HG03521 (cell line): ENCODE measurements around the gene ZSWIM4.
A peak's percentile ranks its signal among the peaks of the same experiment; 100 is the strongest.
"Not testable (repeated sequence)": the region's sequence is repeated elsewhere in the genome, so short reads cannot be mapped to it uniquely, and the experiment has no call there.

Experiments
- ATAC-seq: cut with Tn5 transposase; IDR thresholded peaks from one replicate; pipeline ENCODE4 v1.9.1; 2021; ENCODE audit warnings: mild to moderate bottlenecking, moderate library complexity; ENCODE audit not compliant: unreplicated experiment

The ZSWIM4 gene

DNA sequence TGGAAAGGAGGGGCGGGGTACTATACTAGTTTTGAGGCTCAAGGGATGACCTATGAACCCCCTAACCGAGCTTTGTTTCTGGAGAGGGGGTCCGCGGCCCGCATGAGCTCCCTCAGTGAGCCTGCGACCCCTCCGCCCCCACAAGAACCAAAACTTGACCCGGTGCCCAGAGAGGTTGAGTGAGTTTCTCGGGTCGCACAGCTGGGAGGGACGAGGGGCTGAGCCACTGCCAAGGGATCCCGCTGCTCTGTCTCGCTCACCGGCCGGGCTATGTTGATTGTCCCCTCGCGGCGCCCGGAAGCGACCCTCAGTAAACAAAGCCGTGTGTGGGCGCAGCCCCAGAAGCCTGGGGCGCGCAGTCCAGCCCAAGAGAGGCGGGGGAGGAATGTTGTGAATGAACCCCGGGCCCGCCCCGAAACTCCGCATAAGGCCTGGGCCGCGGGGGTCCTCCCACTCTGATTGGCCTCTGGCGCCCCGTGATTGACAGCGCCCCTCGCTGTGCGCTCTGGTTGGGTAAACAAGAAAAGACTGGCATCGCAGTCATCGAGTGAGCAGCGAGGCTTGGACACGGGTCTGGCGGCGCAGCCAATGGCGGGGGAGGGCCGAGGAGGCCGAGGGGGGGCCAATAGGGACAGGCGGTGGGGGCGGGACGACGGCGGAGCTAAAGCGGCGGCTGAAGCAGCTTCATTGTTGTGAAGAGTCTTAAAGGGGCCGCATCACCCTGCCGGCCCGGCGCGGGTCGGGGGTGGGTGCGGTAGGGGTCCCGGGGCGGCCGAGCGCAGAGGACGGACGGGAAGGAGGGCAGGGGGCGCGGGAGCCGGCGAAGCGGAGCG lies at the start of gene ZSWIM4:
Gene ZSWIM4, plus strand, starts transcription at position 687 of the 833 bp plus-strand sequence. CDS start 206 bp downstream, outside the sequence.
- ATAC-seq = peak; percentile 98

DNA sequence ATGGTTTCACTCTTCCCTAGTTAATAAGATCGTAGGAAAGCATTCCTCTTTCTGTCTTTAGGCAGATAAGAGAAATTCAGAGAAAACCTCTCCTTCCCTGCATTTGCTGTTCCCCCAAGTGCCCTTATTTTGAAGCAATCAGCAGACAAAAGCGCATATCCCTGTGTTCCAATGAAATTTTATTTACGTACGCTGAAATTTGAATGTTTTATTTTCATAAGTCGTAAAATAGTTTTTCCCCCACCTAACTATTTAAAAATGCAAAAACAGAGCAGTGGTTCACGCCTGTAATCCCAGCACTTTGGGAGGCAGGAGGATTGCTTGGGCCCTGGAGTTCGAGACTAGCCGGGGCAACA lies 48.2 kb upstream of the ZSWIM4 start:
- ATAC-seq = no peak

DNA sequence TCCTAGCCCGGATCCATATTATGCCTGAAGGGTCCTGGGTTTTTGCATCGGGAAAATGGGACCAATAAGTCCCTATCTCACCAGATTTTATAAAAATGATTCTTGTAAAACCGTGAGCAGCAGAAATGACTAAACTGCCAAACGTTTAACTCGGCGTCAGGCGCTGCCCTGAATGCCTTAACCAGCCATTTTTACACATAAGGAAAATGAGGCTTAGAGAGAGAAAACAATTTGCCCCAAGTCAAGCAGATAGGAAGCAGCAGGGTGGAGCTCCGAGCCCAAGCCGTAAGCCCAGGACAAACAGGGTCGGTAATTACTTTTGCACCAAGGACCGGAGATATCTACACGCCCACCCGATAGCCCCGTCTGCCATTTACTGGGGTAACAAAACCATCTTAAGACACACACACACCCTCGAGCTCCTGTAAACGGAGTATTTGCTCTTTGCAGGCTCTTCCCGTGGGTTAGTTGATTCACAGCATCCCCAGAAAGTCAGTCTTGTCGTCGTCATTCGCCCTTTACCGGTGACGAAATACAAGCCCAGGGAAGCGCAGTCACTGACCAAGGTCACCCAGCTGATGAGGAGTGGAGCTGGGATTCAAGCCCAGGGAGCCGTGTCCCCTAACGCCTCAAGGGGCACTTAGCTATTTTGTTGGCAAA lies 46.9 kb upstream of the ZSWIM4 start:
- ATAC-seq = no peak

DNA sequence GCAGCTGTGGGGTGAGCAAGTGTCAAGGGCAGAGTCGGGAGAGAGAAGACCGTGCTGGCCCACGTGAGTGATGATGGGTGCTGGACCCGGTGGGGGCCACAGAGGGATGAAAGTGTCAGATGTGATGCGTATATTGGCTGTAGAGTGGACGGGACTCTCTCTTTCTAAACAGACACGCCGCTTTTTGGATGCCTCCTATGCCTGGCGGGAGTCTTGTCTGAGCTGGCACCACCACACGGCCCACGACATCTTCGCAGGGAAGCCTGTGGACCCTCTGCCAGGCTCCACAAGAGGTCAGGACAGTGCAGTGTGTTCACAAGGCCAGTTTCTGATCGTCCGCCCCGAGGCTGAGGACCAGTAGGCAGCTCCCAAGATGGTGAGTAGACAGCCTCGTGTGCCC lies 43.8 kb upstream of the ZSWIM4 start:
- no peak for ATAC-seq

DNA sequence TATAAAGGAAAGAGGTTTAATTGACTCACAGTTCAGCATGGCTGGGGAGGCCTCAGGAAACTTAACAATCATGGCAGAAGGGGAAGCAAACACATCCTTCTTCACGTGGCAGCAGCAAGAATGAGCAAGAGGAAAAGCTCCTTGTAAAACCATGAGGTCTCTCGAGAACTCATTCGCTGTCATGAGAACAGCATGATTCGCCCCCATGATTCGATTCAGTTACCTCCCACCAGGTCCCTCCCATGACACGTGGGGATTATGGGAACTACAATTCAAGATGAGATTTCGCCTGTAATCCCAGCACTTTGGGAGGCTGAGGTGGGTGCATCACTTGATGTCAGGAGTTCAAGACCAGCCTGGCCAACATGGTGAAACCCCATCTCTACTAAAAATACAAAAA lies 41.6 kb upstream of the ZSWIM4 start:
- ATAC-seq = not testable (repeated sequence)

DNA sequence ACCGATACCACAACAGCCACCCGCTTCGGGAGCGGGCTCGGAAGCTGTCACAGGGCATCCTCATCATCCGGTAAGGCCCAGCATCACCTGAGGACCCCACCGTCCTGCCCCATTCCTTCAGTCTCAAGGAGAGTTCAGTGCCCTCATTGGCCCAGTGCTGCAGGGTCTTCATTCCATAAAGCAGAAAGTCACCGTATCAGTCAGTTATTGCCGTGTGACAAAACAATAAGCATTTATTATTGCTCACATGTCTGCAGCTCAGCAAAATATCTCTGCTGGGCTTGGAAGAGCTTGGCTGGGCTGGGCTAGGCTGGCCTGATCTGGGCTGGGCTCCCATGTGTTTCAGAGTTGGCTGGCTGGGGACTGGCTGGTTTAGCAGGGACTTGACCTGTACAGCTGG lies 39.0 kb upstream of the ZSWIM4 start:
- ATAC-seq = no peak

DNA sequence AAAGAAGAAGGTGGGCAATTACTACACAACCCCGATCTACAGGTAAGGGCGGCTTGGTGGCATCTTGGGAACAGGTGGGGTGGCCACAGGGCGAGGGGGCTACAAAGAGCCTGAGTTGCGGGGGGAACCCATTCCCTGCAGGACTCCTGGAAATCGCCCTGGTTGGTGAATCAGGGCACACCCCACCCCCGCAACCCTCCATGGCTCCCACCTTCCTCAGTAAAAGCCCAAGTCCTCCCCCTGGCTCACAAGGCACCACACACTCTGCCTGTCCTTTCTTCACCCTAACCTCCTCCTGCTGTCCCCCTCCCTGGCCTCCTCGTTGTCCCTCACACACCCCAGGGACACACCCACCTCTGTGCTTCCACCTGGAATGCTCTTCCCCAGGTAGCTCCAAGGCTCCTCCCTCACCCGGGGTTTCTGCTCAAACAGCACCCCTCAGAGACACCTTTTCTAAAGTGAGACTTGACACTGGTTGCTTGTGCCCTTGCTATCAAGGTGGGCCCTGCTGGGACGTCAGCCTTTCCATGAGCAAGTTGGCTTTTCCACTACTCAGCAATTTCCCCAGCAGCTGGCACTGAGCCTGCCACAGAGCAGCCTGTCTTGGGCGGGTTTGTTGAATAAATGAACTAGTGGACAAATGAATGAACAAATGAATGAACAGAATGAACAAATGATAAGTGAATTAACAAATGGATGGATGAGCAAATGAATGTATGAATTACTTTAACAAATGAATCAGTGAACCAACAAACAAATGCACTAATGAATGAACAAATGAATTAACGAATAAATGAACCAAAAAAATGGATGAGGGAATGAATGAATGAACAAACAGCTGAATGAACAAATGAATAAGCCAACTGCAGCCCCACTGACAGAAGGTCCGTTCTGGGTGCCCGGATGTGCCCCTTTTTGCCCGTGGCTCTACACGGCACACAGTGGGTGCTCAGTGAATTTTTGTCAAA lies 37.2 kb upstream of the ZSWIM4 start:
- no peak for ATAC-seq

DNA sequence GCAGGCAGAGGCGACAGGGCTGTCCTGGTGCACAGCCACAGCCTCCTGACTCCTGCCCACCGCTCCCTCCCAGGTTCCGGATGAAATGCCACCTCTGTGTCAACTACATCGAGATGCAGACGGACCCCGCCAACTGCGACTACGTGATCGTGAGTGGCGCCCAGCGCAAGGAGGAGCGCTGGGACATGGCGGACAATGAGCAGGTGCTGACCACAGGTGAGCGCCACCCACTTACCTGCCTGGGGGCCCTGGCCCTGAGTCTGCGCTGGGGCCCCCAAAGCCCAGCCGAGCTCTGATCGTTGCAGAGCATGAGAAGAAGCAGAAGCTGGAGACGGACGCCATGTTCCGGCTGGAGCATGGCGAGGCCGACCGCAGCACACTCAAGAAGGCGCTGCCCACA lies 36.4 kb upstream of the ZSWIM4 start:
- ATAC-seq = no peak

DNA sequence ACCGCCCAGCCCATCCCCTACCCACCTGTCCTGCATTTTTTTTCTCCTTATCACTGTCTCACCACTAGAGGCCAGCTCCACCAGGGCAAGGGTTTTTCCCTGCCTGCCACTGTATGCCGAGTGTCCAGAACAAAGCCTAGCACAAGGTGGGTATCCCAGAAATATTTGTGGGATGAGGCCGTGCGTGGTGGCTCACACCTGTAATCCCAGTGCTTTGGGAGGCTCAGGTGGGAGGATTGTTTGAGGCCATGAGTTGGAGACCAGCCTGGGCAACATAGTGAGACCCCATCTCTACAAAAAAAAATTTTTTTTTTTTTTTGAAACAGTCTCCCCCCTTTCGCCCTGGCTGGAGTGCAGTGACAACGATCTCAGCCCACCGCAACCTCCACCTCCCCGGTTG lies 33.8 kb upstream of the ZSWIM4 start:
- no peak for ATAC-seq

DNA sequence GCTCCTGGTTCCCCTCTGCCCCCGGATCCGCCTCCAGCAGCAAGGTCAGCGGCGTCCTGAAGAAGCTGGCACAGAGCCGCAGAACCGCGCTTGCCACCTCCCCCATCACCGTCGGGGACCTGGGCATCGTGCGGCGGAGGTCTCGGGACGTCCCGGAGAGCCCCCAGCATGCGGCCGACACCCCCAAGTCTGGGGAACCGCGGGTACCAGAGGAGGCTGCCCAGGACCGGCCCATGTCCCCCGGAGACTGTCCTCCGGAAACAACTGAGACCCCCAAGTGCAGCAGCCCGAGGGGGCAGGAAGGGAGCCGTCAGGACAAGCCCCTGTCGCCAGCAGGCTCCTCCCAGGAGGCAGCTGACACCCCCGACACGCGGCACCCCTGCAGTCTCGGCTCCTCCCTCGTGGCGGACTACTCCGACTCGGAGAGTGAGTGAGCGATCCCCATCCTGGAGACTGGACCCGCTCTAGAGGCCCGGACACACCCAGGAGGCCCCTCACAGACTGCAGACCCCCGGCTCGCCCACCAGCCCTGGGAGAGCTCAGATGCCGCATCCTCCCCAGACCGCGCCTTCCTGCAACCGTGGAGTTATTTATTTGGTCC lies 32.5 kb upstream of the ZSWIM4 start:
- no peak for ATAC-seq

DNA sequence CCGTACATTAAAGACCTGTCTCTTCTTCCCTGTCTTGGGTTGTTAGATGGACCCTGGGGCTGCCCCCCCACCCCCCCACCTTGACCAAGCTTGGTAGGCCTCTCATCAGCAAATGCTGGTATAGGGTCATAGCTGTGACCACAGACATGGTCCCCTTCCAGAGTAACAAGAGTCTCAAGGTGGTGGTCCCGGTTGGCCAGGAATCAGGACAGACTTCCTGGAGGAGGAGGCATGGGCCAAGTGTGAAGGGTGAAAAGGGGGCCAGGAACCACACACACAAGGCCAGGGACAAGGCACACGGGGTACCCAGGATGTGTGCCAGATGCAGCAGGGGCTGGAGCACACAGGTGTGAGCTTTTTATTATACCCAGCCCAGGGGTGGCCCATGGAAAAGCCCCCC lies 32.0 kb upstream of the ZSWIM4 start:
- no peak for ATAC-seq

DNA sequence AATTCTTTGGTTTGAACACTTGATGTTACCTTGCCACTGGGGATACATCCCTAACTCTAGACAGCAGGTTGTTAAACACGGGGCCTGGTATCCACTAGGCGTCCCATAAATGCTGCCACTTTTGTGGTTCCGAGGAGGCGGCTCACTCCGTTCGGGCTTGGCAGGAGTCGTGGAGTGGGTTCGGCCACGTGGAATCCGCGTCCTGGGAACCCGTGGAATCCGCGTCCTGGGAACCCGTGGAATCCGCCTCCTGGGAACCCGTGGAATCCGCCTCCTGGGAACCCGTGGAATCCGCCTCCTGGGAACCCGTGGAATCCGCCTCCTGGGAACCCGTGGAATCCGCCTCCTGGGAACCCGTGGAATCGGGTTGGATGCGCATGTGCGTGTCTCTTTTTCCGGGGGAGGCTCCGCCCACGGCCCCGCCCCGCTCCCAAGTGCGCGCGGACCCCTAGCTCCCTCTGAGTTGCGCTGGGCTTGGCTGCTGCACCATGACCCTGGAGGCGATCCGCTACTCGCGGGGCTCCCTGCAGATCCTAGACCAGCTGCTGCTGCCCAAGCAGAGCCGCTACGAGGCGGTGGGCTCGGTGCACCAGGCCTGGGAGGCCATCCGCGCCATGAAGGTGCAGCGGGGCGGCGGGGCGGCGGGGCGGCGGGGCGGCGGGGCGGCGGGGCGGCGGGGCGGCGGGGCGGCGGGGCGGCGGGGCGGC lies 31.0 kb upstream of the ZSWIM4 start, which contains the start of gene MRI1:
Gene MRI1, plus strand, starts transcription at position 422 of the 707 bp plus-strand sequence. Its CDS starts 67 bp downstream, at position 489.
- peak; percentile 69 for ATAC-seq

DNA sequence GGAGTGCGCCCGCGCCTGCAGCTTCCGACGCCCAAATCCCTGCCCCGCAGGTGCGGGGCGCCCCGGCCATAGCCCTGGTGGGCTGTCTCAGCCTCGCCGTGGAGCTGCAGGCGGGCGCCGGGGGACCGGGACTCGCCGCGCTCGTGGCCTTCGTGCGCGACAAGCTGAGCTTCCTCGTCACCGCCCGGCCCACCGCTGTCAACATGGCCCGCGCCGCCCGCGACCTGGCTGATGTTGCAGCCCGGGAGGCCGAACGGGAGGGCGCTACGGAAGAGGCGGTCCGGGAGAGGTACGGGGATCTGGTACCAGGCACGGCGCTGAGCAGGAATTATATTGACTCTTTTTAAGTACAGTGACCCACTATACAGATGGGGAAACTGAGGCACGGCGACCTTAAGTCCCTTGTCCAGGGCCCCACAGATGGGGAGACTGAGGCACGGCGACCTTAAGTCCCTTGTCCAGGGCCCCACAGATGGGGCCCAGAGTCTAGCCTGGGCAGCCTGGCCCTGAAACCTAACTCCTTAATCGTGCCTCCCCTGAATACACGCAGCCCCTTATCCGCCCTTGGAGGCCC lies 30.3 kb upstream of the ZSWIM4 start:
- ATAC-seq = peak; percentile 25

DNA sequence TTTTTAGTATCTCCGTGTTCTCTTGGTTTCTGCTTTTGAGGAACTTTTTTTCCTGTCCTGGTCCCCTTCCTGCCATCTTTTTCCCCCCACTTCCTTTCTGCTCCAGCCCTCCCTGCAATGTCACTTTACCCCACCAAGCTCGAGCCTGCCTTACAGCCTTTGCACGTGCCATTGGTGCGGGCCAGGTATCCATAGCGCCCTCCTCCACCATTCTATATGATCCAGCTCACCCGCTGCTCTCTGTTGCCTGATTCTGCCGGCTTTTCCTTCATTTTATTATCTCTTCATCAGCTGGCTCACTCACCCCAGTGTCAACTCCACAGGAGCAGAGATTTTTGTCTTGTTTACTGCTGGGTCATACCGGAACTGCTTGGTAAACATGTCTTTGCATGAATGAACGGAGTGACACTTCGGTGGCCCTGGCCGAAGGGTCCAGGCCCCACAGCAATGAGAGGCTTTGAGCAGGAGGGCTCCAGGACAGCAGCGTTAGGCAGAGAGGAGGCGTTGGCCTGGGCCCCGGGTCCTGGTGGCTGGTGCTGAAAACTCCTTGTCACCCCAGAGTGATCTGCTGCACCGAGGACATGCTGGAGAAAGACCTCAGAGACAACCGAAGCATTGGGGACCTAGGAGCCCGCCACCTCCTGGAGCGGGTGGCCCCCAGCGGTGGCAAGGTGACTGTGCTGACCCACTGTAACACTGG lies 29.7 kb upstream of the ZSWIM4 start:
- ATAC-seq = no peak

DNA sequence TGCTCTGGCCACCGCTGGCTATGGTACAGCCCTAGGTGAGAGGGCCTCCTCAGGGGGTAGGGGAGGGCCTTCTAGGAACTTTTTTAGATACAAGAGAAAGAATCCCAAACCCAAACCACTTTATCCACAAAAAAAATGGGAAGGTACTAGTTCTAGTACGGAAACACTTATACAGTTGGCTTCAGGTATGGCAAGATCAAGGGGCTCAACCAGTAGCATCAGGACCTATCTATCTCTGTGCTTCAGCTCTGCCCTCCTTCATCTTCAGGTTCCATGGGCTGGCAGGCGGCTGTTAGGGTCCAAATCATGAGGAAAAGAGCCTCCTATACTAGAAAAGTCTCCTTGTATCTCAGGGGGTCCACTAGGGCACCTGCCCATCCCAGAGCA lies 29.2 kb upstream of the ZSWIM4 start:
- no peak for ATAC-seq

DNA sequence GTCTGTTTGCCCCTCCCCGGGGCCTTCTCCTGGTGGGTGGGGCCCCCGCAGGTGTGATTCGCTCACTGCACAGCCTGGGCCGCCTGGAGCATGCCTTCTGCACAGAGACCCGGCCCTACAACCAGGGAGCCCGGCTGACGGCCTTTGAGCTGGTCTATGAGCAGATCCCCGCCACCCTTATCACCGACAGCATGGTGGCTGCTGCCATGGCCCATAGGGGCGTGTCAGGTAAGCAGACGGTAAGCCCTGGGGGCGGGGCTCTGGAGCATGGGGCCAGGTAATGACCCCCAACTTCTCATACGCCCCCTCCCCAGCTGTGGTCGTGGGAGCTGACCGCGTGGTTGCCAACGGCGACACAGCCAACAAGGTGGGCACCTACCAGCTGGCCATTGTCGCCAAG lies 26.7 kb upstream of the ZSWIM4 start:
- ATAC-seq = no peak

DNA sequence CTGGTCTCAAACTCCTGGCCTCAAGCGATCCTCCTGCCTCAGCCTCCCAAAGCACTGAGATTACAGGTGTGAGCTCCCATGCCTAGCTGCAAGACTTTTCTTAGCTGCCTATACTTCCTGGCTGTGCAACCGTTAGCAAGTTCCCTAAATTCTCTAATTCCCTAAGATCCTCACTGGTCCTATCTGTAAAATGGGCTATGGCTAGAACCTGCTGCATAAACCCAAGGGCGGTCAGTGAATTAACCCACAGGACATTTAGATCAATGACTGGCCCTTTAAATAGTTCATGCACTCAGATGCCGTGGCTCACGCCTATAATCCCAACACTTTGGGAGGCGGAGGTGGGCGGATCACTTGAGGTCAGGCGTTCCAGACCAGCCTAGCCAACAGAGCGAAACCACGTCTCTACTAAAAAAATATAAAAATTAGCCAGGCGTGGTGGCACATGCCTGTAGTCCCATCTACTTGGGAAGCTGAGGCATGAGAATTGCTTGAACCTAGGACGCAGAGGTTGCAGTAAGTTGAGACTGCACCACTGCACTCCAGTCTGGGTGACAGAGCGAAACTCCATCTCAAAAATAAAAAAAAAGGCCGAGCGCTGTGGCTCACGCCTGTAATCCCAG lies 25.1 kb upstream of the ZSWIM4 start:
- ATAC-seq = no peak

DNA sequence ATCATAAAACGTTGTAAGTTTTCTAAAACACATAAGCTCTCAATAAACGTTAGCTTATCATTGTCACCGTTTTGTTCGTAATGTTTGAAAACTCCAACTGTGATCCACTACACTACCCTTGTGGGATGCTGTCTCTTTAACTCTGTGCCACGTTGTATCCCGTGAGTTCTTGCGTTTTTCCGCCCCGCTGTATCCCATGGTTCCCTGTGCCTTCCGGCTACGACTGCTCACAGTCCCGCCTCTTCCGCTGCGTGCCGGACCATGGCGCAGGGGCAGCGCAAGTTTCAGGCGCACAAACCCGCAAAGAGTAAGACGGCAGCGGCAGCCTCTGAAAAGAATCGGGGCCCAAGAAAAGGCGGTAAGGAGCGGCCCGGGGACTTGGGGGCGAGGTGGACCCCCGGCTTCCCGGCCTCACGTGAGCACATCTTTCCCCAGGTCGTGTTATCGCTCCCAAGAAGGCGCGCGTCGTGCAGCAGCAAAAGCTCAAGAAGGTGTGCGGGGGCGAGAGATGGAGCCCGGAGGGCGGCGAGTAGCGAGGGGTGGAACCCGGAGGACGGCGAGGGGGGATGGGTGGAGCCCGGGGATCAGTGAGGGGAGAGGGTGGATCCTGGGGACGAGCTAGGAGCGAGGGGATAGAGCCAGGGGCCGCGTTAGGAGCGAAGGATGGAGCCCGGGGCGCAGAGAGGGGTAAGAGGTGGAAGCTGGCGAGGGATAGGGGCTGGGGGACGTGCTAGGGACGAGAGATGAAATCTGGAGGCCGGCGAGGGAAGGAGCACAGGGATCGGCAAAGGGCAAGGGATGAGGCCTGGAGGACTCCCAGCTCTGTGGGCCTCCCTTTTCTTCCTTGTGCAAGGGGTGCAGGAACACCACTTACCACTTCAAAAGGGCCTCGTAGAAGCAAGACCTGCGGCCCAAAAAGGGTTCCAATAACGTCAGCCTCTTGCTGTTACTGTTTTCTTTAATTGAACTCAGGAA lies 20.7 kb upstream of the ZSWIM4 start, which contains the start of gene C19orf53:
Gene C19orf53, plus strand, starts transcription at position 240 of the 975 bp plus-strand sequence. Its CDS starts 22 bp downstream, at position 262.
- ATAC-seq = peak; percentile 83
